NCI-H82 (cell line): ENCODE measurements around the gene C1QTNF12.

Experiments
- DNase-seq: peaks from one replicate; lab custom pipeline; 2025; lab: John Stamatoyannopoulos, UW

The C1QTNF12 gene

DNA sequence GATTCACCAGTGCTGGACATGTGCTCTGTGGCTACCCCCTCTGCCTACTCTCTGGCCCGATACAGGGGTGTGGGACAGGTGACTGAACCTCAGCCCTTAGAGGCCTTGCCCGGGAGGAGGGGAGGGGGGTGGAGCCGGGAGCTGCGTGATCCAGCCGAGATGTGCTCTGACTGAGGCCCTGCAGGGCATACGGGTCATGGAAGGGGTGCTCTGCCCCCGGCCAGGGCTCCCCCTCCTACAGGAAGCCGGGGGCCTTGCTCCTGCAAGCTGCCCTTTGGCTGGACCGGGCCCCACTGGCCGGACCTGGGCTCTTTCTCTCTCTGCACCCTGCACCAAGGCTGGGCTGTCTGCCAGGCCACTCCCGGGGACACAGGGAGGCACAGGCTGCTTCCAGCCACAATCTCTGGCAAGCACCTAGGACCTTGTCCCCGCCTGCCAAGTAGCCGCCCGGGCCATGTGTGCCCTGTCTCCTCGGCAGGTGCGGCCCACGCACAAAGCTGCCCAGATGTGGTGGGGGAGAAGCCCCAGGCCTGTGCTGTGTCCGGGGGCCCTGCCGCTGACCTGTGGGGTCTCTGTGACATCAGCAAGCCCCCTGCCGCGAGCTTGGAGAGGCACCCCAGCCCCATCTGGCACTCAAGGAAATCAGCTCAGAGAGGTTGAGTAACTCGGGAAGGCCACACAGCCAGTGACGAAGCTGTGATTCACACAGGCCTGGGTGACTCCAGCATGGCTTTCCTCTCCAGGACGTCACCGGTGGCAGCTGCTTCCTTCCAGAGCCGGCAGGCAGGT is 35.2 kb upstream of the C1QTNF12 start:
- no peak for DNase-seq

DNA sequence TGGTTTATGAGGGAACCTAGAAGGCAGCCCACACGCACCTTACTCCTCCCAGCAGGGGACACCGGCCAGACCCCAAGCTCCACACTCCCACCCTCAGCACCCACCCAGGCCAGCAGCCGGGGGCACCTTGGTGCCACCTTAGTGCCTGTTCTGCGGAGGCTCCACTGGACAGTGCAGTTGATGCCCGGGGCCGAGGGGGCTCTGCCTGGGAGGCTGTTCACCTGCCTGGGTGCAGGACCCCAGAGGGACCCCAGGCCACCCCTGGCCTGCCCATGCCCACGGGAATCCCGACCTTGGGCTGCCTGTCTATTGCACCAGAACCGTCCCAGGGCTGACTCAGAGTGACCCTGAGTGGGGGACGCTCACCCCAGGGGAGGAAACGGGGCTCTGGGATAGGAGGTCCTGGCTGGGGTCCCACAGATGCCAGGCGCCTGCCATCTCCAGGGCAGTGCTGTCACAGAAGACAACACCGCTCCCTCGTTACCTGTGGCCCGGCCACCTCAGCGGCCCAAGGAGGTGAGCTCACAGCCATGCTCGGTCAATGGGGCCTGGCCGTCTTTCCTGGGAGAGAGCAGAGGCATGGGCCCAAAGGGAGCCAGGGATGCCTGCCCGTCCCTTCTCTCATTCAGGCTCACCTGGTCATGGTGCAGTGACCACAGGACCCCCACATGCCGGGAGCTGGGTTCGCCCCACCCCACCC is 34.4 kb upstream of the C1QTNF12 start:
- DNase-seq = no peak

DNA sequence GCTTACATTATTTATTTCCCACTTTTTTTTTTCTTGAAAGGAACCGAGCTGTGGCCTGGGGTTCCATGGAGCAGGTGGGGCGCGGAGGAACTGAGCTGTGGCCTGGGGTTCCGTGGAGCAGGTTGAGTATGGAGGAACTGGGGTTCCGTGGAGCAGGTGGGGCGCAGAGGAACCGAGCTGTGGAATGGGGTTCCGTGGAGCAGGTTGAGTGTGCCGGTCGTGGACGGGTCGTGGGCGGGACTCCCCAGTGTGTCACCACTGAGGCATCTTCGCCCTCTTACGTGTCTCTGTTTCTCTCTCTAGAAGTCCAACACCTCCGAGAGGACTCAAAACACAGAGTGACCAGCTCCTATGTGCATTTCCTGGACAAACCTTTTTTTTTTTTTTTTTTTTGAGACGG is 32.5 kb upstream of the C1QTNF12 start:
- DNase-seq = no peak

DNA sequence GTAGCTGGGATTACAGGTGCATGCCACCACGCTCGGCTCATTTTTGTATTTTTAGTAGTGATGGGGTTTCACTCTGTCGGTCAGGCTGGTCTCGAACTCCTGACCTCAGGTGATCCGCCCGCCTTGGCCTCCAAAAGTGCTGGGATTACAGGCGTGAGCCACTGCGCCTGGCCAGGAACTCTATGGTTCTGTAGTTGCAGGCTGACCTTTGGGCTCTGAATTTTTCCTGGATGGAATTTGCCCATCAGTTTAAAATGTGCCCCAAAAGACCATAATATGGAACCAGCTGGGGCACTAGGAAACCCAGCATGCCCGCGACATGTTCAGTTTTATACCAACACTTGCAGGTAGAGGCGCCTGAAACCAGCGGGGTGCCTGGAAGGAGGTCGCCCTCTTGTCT is 32.1 kb upstream of the C1QTNF12 start:
- DNase-seq = no peak

DNA sequence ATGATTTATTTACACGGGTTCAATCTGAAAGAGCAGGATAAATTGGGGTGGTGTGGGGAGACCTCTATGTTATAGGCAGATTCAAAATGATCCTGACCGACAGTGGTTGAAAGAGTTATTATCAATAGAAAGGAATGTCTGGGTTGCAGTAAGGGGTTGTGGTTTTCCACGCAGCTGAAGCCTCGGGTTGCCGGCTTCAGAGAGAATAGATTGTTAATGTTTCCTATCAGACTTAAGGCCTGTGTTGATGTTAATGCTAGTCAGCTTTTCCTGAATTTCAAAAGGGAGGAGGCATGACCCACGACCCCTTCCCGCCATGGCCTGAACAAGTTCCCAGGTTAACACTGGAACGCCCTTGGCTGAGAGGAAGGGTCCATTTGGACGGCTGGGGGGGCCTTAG is 29.3 kb upstream of the C1QTNF12 start:
- DNase-seq = no peak

DNA sequence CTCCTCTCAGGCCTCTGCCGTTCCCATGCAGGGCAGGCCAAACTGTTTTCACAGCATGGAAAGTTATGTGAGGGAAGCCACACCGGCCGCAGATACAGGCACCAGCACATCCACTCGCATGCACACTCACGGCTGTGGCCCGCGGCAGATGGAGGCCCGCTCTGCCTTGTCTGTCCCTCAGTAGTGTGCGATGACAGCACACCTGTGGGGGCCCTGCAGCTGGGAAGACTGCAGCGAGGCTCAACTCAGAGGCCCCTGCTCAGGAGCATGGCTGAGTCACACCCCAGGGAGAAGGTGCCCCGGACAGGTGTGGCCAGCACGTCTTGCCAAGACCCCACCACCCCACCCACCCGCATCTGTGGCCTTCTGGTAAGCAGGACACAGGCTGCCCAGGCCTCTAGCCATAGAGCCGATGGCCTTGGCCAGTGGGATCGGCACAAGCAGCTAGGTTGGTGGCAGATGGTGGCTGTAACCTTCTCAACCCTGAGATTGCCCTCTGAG is 28.5 kb upstream of the C1QTNF12 start:
- no peak for DNase-seq

DNA sequence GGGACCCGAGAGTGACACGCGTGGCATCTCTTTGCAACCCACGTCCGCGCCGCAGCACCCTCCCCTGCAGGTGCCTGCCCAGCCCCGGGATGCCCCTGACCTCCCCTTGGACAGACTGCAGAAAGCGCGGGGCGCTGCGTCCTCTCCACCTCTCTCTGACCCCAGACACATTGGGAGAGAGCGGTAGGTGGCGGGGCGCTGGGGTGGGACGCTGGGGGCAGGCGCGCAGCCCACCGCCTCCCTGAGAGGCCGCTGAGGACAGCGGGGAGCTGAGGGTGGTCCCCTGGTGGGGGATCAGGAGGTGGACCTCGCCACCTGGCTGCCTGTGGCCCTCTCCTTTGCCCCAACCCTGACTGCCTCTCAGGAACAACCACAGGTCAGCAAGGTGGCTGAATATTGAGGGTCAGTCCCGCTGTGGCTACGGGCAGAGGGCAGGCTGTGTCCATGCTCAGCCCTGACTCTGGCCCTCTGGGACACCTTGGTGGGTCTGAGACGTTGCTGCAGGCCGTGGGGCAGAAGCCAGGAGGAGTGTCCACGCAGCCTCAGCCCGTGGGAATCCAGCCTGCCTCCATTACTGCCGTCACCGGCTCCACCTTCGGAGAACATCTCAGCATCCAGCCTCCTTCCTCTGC is 27.9 kb upstream of the C1QTNF12 start:
- no peak for DNase-seq

DNA sequence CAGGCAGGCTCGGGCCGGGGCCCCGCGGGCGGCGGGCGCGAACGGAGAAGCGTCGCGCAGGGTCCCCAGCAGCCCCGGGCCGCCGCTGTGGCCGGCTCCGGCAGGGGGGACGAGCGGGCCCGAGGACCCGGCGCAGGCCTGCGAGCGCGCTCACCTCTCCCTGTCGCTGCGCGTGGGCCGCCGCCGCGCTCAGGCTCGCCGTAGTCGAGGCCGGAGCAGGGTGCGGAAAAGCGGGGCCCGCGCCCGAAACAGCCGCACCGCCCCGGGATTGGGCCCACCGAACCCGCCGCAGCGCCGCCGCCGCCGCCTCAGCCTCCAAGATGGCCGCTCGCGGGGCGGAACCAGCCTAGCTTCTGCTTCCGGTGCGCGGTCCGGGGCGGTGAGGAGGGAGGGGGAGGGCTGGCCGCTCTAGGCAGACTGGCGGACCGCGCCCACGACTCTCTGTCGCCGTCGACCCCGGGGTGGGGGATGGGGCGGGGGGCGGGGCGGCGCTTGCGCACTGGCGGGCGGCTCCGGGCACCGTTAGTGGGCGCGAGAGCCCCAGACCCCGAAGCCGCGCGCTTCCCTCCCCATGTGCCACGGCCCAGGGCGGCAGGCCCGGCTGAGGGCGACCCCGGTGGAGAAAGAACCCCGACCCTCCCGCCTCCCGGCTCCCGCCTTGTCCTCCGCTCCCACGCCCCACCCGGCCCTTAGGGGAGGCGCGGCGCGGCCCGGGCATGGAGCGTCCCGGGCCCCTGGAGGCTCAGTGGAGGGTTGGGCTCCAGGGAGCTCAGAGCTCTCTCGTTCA is 27.2 kb upstream of the C1QTNF12 start, which contains the start of gene UBE2J2:
Gene UBE2J2 (minus strand): TSS at position 343 of the 787 bp plus-strand sequence. CDS start 5,862 bp downstream, outside the sequence.
- DNase-seq = peak; percentile 95

DNA sequence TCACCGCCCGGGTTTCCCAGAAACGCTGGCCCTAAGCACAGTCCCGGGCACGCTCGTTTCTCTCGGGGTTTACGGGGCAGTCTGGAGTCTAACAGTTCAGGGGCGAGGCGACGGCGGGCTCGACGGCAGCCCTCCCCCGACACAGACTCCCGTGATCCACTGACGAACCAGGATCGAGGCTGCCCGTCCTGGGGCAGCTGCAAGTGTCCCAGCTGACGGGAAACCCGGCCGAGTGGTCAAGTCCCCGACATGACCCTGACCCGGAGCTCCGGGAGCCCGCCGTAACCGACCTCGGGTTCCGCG is 26.6 kb upstream of the C1QTNF12 start:
- no peak for DNase-seq

DNA sequence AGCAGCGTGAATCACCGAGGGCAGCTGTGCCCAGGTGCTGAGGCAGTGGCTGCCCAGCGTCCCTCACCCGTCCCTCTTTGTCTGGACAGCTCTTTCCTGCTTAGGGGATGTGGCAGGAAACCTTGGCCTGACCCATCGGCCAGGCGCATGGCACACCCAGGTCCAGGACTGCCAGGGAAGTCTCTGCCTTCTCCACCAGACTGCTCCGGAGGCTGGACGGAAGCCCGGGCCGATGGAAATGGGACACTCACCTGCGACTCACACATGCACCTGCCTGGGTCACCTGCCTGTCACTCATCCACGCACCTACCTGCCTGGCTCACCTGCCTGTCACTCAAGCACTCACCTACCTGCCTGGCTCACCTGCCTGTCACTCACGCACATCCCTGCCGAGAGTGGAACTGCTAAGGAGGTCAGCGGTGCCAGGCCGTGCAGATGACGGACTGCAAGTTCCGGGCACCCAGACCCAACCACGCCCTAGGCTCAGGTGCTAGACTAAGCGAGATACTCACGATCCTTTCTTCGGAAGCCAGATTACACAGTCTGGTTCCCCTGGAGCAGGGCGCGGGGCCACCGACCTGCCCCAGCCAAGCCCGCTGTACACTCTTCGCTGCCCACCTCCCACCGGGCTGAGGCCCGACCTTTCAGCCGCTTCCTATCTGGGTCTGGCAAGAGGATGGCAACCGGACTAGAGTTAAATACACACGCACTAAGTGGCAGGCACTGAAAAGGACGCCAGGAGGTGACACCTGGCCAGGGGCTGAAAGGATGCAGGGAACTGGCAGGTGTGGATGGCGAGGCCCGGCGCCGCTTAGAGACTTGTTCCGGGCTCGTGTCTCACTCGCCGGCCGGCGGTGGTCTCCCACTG is 26.1 kb upstream of the C1QTNF12 start:
- DNase-seq = no peak

DNA sequence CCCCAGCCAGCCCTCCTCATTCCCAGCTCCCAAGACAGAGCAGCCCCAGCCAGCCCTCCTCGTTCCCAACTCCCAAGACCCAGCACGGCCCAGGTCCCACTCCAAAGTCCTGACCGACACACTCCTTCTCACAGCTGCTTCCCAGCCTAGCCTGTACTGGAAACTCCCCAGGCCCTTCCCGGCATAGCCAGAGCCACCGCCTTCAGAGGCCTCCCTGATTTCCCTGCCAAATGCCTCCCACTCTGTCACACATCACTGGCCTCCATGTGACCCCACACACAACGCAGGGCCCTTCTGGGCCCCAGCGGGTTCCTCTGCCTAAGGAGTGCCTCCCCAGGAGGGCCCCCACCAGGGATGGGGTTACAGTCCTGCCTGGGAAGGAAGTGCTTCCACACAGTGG is 24.3 kb upstream of the C1QTNF12 start:
- DNase-seq = no peak

DNA sequence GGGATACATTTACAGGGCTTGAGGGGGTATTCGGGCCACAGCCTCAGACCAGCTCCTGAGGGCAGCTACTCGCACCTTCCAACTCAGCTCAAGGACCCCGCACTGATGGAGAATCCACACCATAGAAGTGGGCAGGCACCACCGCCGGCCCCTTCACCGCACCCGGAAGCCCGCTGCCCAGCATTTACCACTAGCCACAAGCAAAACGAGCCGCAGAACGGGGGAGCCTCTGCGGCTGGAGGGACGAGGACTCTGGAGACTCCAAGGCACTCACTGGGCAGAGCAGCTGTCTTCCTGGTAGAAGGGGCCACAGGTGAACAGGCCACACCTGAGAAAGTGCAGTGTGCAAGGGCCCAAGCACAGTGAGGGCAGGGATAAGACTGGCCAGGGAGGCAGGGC is 21.8 kb upstream of the C1QTNF12 start:
- no peak for DNase-seq

DNA sequence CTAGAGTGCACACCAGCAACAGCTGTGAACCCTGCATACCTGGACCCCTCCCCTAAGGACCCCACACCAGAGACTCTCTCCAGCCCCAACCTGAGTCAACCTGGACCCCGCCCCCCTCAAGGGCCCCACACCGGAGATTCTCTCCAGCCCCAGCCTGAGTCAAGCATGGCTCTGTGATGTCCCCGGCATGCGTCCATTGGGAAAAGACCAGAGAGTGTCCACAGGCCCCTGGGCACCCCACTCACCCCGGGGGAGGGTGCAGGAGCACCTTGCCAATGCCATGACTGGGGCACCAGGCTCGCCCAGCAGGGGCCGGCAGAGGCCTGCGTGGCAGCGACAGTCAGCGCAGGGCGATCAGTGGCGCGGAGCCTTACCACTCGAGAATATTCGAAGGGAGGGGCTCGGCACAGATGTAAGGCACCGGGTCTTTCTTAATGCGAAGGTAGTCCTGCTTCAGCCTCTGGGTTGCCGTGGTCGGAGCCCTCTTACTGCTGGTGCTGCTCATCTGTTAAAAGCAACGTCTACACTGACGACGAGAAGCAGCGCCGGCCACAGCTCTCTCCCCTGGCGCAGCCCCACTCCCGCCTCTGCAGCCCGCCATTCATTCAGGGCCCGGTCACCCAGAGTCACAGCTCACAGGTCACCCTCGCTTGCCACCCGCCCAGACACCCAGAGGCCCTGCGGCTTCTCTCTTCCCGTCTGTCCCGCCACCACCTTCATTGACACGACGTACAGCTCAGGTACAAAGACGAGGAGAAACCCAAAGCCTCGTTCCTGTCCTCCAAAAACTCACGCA is 21.2 kb upstream of the C1QTNF12 start:
- no peak for DNase-seq

DNA sequence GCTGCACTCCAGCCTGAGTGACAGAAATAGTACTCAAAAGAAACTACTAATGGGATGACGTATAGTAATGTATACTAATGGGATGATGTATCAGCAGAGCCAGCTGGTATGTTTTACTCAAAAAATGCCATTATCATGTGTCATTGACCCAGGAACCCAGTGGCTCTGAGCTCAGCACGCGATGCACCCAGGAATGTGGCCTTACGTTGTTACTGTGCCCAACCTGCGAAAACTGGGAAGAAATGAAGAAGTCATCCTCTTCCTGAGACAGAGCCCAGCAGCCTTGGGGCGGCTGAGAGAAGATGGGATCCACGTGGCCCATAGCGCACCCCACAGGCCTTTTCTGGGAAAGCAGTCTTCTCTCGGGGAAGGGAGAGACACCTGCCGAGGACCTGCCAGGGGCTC is 18.3 kb upstream of the C1QTNF12 start:
- DNase-seq = peak; percentile 51

DNA sequence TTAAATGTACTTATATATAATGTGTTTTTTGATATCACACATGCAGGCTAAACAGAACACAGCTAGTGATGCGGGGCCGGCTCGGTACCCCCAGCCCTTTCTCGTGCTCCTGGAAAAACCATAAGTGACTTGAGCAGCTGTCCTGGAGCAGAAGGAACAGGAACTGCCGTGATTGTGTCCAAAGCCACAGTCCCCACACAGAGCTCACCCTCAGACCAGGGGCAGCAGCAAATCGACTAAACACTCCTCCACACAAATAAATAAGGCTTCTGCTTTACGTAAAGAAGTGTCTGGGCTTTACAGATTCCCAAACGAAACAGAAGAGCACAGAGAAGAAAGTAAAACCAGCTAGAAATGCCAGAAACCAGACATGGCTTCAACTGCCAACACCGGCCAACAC is 17.5 kb upstream of the C1QTNF12 start:
- no peak for DNase-seq

DNA sequence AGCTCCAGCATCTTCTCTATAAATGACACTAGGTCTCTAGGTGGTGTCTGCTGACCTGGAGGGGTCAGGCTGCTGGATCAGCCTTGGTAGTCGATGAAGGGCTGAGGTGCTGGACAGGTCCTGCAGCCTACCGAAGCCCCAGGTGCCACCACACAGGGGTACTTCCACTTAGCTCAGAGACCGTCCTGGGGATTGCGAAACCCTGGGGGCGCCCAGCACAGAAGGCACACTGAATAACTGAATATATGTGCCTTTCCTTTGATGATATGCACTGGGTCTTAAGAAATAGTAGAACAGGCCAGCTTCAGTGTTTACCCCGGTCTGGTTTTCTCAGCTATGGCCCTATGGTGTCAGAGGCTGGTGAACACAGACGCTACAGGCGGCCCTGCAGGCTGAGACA is 16.2 kb upstream of the C1QTNF12 start:
- DNase-seq = no peak

DNA sequence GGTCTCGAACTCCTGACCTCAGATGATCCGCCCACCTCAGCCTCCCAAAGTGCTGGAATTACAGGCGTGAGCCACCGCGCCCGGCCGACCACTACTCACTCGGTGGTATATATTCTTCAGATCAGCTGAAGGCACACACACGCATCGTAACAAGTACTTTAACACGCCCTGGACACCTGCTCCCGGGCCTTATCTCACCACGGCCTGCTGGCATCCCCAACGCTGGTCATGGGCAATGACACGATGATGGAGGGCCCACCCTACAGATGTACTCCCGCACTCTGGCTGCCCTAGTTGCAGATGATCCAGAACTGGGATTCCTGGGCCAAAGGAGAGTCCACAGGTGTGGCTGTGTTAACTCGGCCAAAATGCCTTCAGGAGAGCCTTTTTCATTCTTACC is 15.5 kb upstream of the C1QTNF12 start:
- DNase-seq = no peak

DNA sequence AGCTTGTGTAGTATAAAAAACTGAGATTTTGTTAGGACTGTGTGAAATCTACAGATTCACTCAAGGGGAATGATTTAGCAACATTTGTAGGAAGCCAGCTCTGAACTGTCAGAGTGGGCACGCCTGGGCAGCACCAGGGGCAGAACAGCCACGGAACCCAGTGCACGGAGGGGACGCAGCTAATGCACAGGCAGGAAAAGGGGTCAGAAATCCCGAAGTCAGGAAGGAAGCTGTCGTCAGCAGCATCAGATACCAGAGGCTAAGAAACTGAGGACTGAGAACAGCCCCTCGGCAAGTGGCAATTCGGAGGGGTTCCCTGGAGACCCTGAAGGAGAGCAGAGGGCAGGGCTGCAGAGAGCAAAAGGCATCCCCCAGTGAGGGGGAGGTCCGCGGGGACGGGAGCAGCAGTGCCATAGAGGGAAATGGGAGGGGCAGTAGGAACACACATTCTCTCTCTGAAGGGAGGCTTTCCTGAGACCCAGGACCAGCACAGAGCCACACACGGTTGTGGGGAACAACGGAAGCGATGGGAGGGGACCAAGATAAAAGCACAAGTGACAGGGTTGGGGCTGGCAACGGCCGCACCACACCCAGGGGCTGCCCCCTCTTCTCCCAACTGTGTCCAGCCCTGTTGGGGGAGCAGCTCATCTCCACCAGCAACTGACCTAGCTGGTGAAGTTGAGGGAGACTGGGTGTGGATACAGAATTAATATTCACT is 14.5 kb upstream of the C1QTNF12 start:
- DNase-seq = no peak

DNA sequence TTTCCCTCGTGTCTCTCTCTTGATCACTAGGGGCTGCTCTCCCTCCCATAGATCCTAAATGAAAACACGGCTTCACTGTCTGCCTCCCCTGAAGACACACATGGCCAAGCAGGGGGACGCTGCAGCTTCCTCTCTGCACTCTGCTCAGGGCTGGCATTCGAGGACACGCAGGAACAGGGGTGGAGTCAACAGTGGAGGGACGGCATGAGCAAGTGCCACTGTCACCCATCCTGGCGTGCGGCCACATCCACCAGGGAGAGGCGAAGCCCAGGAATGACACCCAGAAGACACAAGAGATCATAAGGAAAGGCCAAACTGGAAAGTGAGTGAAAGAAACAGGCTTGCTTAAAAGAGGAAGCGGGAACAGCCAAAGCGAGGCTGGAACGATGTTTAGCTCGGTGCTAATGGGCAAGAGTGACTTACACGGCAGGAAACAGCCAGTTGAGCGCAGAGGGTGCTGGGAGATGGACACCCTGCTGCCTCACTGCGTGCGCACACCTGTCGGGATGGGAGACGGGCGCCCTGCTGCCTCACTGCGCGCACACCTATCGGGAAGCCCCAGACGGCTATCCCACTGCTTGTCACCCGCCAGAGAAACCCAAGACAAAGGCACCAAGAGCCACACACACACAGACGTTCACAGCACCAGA is 13.6 kb upstream of the C1QTNF12 start:
- DNase-seq = no peak
